Stimulated activated naive CD8-positive, alpha-beta T cell treated with anti-CD3 and anti-CD28 coated beads, Interleukin-15, Interleukin-2, amounts not matched to agents 100 U/mL and 50 U/mL, for 24 hours (primary cell): Measurements from ENCODE around the gene MRGPRF.

Experiments used
- ATAC-seq: fragments of 150-1000 bp; cut with Tn5 transposase; one replicate; pipeline ENCODE4 v1.10.0; 2021
- DNase-seq: peaks from one replicate; pipeline ENCODE4 v3.0.0; 2021

MRGPRF gene, protein sequence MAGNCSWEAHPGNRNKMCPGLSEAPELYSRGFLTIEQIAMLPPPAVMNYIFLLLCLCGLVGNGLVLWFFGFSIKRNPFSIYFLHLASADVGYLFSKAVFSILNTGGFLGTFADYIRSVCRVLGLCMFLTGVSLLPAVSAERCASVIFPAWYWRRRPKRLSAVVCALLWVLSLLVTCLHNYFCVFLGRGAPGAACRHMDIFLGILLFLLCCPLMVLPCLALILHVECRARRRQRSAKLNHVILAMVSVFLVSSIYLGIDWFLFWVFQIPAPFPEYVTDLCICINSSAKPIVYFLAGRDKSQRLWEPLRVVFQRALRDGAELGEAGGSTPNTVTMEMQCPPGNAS

DNA sequence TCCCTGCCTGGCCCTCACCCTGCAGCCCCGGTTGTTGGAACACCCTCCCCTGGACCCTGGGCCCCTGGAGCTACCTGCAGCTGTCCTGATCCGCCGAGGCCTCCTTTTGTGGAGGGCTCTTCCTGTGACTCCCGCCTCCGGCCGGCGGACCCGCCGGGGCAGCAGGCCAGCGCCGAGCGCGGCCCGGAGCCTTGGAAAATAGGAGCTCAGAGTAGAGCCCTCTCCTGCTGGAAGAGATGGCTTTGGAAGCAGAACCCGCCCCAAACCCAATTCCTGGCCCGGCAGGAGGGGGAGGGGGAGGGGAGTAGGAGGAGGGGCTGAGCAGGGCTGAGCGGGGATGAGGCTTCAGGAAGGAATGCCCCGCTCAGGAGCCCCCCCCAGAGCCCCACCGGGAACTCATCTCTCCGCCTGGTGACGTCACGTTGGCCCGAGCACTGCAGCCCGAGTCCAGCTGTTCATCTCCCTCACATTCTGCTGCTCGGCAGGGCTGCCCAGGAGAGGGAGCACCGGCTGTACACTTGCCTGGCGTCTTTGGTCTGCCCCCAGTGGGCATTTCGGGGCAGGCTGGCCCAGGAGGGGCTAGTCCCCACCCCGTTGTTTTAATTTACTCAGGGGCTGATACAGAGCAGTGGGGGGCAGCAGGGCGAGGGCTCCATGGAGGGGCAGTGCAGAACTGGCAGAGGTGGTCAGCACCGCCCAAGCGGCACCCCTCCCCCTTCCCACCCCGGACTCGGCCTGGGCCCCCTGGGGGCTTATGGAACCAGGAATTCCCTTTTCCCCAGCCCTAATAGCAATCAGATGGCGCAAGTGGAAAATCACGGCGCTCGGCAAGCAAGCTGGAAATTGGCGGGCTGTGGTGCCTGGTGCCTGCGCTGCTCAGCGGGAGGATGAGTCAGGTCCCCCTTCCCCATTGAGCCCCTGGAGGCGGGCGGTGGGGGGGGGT, at the start of gene MRGPRF:
TSS of gene MRGPRF (minus strand) at position 238 of the 943 bp plus-strand sequence. CDS start 3,345 bp downstream, outside the sequence.
- no peak for ATAC-seq
- DNase-seq: no peak

DNA sequence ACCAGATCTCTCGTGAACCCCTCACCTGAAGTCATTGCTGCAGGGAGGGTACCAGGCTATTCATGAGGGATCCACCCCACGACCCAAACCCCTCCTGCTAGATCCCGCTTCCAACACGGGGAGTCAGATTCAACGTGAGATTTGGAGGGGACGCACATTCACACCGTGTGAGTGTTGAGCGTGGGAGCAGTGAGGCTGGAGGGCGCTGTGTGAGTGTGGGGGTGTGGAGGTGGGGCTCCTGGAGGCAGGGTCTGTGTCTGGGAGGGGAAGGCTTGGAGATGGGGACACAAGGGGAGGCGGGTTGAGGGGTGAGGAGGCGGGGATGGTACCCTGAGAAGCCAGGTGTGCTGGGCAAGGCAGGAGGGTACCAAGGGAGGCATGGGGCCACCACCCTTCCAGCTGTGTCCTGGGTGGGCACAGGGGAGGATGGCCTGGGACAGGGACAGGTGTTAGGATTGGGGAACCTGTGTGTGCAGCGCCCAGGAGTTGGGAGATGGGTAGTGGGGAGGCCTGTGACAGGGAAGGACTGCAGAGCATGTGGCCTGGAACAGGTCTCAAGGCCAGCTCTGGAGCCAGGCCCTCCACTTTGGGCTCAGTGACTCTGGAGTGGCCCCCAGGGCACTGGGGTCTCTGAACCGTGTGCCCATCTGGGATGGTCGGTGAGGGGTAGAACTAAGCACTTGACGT, 49.3 kb upstream of the MRGPRF start:
- DNase-seq: no peak
- no peak for ATAC-seq

DNA sequence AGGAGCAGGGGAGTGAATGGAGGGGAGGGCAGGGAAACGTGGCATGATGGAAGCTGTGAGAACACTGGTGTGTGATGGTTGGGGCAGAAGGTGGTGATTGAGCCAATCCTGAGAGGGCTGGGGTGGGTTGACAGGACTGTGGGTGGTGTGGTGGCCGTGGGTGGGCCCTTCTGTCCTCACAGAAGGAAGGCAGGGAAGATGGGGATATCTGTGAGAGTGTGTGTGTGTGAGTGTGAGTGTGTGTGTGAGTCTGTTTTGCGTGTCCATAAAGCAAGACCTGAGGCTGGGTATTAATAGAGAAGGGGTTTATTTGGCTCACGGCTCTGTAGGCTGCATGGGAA, 48.6 kb upstream of the MRGPRF start:
- ATAC-seq (no peak), DNase-seq (no peak)

DNA sequence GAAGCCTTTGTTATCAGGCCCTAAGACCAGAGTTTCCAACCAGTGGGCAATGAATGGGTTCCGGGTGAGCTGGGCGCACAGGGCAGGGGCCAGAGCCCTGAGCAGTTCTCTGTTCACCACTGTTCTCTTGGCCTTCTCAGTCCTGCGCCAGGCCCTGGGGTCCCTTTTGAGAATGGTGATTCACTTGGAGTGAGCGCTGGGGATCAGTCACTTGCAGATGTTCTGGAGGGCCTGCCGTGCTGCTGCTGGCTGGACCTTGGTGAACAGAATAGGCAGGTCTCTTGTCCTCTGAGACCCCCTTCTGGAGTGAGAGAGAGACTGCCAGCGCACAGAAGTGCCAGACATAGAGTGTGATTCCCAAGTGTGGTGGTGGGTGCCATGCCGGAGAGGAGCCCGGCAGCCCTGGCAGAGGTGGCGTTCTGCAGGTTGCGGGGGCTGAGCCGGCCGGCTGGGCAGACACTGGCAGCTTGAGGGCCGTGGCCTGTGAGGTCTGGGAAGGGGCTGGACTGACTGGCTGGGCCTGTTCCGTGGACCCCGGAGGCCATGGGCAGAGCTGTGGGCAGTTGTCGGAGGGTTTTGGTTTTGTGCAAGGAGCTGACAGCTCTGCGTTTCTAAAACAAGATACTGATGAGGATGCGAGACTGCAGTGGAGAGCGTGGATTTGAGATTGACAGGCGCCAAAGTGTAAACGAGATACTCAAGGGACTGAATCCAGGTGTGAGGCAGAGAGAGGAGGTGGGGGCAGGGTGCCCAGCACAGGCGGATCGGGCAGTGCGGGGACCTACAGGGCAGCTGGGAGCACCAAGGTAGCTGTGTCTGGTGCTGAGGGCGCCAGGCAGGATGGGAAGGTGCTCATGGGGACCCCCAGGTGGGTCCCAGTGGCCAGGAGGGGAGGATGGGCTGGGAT, 48.0 kb upstream of the MRGPRF start:
- DNase-seq: no peak
- no peak for ATAC-seq

DNA sequence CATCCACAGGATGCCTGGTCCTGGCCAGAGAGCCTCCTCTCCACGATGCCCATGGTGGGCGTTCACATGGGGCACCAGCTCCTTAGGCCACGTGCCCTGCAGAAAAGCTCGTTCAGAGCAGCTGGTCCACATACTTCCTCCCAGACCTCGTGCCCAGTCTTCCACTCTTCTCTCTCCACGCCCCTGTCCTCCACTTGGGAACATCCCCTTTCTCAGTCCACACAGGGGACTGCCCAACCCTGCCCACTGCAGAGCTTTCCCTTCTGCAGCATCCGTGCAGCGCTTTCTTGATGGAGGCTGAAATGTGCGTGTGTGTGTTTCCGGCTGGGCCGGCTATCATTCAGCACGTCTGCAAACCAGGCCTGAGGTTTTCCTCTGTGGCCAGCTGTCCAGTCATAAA, 46.9 kb upstream of the MRGPRF start:
- ATAC-seq: no peak

DNA sequence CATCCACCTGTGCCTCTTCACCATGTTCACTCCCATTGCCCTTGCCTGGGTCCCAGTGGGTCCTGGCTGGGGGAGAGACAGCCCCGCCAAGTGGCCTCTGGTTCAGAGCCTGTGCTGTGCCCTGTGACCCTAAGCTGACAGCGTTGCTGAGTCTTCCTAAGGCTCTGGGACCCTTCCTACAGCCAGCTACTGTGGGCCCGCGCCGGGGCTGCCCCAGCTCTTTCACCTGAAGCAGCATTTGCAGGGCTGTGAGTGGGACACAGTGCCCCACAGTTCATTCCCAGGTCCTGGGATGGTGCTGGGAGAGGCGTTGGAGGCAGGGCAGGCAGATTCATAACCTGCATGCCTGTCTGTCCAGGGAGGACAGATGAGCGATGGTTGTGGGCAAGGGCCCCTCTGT, 46.4 kb upstream of the MRGPRF start:
- ATAC-seq (no peak), DNase-seq (no peak)

More for the DNA sequence above, 46.9 kb upstream of the MRGPRF start:
- no peak for DNase-seq

DNA sequence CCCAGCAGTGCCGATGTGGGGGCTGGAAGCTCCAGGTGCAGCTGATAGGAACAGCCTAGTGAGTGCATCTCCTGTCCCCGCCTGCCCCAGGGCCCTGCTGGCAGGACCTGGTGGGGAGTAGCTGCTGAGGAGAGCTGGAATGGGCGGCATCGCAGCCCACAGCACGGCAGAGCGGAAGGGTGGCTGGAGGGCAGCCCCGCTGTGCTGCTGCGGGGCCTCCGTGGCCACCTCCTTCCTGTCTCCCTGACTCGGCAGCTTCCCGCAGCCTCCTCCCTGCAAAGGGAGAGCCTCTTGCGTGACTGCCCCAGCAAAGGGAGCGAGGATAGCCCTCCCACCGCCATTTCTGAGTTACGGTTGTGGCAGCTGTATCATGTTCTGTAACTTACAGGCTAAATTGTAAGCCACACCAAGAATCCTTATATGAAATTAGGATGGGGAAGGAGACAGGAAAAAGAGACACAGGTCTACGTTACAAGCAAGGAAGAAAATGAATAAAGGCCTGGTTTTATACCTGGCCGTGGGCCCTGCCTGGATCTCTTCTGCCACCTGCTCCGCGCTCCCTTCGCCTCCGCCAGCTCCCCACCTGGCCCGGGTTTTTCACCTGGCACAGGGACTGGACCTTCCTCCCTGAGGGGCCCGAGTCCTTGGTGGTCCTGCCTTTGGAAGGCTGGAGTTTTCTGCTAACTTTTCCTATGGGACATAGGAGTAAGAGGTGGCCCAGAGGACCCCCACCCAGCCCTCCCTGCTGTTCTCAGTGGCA, 45.6 kb upstream of the MRGPRF start:
- no peak for DNase-seq

DNA sequence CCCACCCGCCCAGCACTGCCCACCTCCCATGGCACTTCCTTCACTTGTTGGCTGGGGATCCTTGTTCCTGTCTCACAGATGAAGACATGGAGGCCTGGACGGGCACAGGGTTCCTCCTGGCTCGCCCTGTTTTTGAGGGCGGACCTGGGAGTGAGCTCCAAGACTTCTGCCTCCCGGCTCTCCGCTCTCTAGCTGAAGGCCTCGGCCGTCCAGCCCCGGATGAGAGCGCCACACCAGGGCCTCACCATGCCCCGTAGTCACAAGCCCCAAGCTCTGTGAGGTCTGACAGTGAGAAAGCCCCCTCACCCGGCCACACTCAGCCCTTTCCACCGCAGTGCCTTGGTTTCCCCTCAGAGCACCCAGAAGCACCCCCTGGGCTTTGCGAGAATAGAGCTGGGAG, 44.8 kb upstream of the MRGPRF start:
- ATAC-seq (no peak), DNase-seq (no peak)

More for the DNA sequence above, 45.6 kb upstream of the MRGPRF start:
- ATAC-seq: no peak

DNA sequence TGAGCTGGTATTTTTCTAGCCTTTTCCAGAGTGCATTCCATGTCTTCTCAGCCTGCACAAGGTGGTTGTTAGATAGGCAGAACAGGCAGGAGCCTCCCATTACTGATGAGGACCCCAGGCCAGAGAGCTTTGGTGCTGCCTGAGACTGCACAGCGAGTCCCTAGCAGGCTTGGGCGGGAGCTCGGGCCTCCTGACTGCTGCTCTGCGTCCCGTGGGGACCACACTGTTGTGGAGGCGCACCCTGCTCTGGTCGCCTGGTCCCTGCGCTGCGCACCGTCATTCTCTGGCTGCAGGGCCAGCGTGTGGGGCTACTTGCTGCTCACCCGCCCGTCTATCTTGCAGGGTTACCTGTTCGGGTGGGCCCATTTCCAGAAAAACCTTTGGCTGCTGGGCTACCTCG, 44.2 kb upstream of the MRGPRF start:
- DNase-seq (no peak), ATAC-seq (no peak)

DNA sequence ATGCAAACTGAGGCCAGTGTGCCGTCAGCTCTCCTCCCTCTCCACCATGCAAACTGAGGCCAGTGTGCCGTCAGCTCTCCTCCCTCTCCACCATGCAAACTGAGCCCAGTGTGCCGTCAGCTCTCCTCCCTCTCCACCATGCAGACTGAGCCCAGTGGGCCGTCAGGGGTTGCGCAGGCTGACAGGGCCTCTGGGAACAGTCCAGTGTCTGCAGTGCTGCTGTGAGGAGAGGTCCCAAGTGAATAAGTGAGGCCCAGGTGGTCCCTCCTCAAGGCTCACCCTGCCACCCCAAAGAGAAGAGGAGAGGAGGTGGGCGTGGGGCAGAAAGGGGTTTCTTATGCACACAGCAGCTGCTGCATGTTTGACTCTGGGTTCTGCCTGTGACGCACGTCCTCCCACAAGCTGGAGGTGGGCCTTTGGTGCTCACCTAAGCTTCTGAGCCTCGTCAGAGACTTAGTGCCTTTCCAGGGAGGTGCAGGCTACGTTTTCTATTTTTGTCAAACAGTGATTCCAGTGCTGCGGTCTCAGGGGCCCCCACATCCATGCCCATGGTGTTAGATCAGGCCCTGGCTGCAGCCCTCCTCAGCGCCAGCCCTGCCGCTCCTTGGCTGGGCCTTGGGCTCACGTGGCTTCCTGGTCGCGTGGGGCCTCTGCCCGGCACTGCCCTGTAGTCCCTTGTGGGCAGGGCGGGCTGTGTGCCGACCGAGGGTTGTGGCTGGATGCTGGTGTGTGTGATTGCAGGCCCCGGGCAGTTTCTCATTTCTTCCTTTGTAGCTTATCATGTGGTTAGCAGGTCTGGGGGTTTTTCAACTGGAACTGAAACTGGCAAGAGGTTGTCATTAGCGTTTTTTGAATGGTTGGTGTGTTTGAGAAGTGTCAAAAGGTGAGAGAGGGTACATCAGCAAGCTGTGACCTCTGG, 42.8 kb upstream of the MRGPRF start:
- DNase-seq: peak; percentile 54

DNA sequence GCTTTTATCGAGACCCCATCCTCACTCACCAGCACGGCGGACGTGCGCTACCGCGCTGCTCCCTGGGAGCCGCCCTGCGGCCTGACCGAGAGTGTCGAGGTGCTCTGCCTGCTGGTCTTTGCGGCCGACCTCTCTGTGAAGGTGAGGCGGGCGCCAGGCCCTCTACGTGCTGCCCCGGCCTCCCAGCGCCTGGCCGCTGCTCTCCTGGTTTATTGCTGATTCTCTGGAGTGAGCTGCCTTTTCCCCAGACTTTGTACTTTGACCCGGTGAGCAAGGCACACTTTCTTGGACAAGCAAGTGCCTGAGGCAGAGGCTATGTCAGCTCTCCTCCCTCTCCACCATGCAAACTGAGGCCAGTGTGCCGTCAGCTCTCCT, 42.2 kb upstream of the MRGPRF start:
- ATAC-seq (no peak), DNase-seq (no peak)

More for the DNA sequence above, 42.8 kb upstream of the MRGPRF start:
- peak; percentile 71 for ATAC-seq

DNA sequence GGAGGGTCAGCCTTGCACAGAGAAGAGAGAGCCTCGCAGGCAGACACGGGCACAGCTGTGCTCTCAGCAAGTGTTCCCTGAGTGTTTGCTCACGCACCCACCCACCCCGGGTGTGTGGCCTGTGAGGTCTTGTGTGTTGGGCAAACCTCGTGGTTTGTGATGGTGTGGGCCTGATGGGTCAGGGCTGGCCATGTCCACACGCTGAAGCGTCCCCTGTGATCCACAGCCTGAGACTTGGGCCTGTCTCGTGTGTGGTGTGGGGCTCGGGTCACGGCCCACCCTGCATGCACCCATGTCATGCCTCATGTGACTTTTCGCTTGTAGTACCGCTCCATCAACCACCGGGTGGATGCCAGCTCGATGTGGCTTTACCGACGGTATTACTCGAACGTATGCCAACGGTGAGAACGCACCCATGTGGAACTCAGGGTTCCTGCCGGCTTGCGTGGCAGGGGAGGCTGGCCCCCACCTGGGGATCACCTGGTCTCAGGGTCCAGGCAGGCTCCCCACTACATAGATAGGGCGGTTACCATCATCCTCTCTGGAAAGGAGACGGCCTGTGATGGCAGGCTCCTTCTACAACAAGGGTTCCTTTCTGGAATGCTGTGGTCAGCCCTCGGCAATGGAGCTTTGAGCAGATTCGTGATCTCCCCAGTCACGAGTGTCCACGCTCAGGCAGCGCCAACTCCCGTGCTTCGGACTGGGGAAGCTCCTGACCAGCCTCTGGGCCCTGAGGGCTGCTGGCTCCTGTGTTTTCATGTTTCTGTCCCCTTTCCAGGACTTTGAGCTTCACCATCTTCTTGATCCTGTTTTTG, 41.6 kb upstream of the MRGPRF start:
- no peak for DNase-seq
- no peak for ATAC-seq

DNA sequence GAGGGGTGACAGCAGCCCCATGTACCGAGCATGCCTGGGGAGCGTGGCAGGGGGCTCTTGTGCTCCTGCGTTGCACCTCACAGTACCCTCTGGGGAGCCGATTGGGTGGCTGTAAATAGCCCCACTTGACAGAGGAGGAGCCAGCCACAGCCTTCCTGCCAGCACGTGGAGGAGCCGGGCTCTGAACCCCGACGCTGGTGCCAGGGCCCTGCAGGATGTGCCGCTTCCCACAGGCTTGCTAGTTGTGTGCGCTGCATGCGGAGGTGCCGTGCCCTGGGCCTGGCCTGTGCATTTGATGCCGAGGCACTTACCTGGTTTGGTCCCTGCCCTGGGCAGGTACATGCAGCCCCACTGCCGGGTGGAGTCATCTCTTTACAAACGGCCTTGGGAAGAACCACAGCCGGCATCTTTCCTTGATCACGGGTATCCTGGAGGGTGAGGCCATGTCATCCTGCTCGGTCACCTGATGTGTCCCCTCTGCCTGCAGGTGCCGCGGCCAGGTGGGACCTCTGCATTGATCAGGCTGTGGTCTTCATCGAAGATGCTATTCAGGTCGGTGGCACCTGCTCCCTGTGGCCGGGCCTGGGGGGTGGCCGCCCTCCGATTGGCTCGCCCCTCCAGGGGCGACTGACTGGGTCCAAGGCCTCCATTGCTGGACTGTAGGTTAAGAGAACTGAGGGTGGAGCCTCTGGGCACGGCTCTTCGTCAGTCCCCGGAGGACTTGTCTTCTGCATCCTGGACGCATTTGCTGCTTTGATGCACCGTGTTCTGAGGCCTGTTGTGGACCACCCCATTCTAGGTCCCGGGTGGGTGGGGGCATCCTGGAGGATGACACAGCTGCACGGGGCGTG, 40.7 kb upstream of the MRGPRF start:
- DNase-seq: no peak
- no peak for ATAC-seq

DNA sequence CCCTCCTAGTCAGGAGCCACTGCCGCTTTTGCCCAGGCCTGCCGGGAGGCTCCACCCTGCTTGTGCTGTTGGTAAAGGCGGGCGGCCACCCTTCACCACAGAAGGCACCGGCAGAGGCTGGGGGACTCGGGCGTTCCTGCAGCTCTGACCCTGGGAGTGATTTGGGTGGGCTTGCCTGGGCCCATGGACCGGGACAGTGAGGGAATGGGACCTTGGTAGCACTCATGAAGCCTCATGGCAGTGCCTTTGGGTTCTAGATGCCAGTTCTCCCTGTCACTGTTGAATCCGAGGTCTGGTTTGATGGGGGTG, 40.1 kb upstream of the MRGPRF start:
- no peak for DNase-seq
- no peak for ATAC-seq

DNA sequence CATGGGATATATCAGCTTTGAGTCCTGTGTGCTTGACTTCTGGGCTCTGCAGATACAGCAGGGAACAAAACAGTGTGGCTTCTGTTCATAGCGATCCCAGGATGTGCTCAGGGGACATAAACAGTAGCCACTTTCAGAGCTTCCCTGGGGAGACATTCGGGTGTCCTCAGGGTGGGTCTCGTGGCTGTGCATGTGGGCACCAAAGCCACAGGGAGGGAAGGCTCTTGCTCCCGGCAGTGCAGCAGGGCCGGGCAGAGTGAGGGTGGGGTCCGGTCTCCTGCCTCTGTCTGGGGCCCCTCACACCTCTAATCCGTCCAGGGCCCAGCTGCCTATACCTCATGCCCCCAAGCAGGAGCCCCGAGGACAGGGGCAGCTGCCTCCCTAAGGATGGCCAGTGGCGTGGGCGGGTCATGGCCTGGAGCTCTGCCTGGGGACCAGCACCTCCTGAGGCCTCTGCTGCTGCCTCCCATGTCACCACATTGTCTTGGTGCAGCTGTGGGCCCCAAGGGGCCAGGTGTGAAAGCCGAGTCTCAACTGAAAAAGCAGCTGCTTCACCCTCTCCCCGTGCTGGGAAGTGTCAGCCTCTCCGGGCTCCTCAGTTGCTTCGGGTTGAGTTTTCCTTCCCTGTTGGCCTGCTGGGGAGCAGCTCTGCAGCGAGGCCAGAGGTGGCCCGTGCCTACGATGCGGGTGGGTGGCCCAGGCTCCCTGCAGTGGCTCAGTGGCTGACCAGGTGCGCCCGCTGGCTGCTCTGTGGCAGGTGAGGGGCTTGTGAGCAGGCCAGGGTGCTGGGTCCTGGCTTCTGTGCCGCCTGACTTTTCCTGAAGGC, 39.5 kb upstream of the MRGPRF start:
- no peak for ATAC-seq
- DNase-seq: no peak

DNA sequence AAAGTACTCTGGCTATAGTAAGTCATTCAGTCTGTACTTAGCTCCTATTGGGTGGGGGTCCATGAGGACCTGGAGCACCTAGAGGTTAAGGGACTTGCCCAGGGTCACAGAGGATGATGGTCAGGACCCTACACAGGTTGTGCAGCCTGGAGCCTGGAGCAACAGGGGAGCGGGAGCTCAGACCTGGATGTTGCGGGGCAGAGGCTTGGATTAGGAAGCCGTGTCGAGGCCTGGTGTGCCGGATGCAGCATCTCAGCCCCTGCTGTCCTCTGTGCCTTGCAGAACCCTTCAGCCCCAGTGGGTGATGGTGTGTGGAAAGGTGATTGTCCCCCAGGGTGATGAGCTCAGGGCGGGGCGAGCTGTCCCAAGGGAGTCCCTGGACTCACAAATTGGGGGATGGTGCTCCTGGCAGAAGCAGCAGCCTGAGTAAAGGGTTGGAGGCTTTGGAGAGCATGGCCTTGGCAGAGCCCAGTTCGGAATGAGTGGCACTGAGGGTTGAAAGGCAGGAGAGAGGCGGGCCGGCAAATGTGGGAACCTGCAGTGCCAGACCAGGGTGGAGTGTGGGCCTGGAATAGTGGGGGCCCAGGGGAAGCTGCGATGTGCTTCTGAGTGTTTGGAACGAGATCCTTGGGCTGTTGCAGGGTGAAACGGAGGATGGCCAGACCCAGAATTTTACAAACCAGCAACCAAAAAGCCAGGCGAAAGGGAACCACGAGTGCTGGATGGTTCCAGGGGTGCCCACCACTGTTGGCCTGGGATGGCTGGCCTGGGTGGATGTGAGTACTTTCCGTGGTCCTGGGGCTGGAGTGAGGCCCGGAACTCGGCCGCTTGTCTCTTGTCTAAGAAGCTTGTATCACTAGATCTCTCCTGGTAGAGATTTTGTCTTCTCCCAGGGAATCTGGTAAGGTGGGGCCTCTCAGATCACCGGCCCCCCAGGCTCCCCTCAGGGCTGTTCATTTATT, 38.6 kb upstream of the MRGPRF start:
- ATAC-seq (no peak), DNase-seq (no peak)
